Fibroblast of lung (primary cell): ENCODE data around the gene HGS. TPM values are rescaled to one million over a fixed set of nuclear protein-coding genes. Genes with fewer than 3 reads are reported as not detected.

Experiments used
- polyA plus RNA-seq, 2 donors: library from polyadenylated mRNA; depleted of rRNA in 1 of 2; stranded (reverse) in 1 of 2; unstranded in 1 of 2; fragments of >200 nt; gene quantifications; 2 replicates each; pipeline ENCODE4 v1.2.1, GENCODE V29; 2011 to 2012; ENCODE audit warnings: missing spikeins in 1 of 2
- total RNA-seq: library from RNA; depleted of rRNA; stranded (reverse); fragments of >200 nt; gene quantifications from 2 replicates; pipeline ENCODE4 v1.2.1, GENCODE V29; 2014

The HGS gene
- total and polyA plus RNA-seq, 2 donors (not counting 1 experiment from before 2014, with no cell fraction given): 43.1 to 65.7 TPM

Other genes starting within 250 kb of the HGS start
- 5,538 and 6,636 TPM in 2 replicates for gene ACTG1, start 171.2 kb upstream of the HGS start, total RNA-seq
- gene ACTG1, start 171.2 kb upstream of the HGS start, polyA plus RNA-seq: 8,446 and 8,888 TPM in 2 replicates
- gene FSCN2, start 155.6 kb upstream of the HGS start, total RNA-seq: 1.5 and 2.0 TPM in 2 replicates
- 0.07 and 0.35 TPM in 2 replicates for gene FSCN2, start 155.6 kb upstream of the HGS start, polyA plus RNA-seq
- gene FAAP100, start 131.7 kb upstream of the HGS start, total RNA-seq: 10.4 and 12.6 TPM in 2 replicates
- 6.7 and 8.1 TPM in 2 replicates for gene FAAP100, start 131.7 kb upstream of the HGS start, polyA plus RNA-seq
- gene NPLOC4, start 46.9 kb upstream of the HGS start, total RNA-seq: 49.8 and 51.0 TPM in 2 replicates
- 62.5 and 82.8 TPM in 2 replicates for gene NPLOC4, start 46.9 kb upstream of the HGS start, polyA plus RNA-seq
- gene TSPAN10, start 46.8 kb upstream of the HGS start, total RNA-seq: 1.0 and 3.0 TPM in 2 replicates
- gene TSPAN10, start 46.8 kb upstream of the HGS start, polyA plus RNA-seq: 0.94 and 1.3 TPM in 2 replicates
- 0.17 TPM in 1 of 2 replicates, not detected in the other for gene PDE6G, start 27.5 kb upstream of the HGS start, total RNA-seq
- gene PDE6G, start 27.5 kb upstream of the HGS start, polyA plus RNA-seq: 0.64 and 0.75 TPM in 2 replicates
- 34.2 and 45.6 TPM in 2 replicates for gene OXLD1, start 17.4 kb upstream of the HGS start, total RNA-seq
- gene OXLD1, start 17.4 kb upstream of the HGS start, polyA plus RNA-seq: 8.8 and 11.6 TPM in 2 replicates
- 6.2 and 6.9 TPM in 2 replicates for gene CCDC137, start 17.3 kb upstream of the HGS start, total RNA-seq
- 9.8 and 13.3 TPM in 2 replicates for gene CCDC137, start 17.3 kb upstream of the HGS start, polyA plus RNA-seq
- gene ARL16, start 214 bp upstream of the HGS start, total RNA-seq: 22.3 and 28.1 TPM in 2 replicates
- 35.8 and 55.8 TPM in 2 replicates for gene ARL16, start 214 bp upstream of the HGS start, polyA plus RNA-seq
- gene MRPL12, start 19.4 kb downstream of the HGS start, total RNA-seq: 6.4 and 11.2 TPM in 2 replicates
- gene MRPL12, start 19.4 kb downstream of the HGS start, polyA plus RNA-seq: 46.8 and 75.2 TPM in 2 replicates
- 2.8 and 5.8 TPM in 2 replicates for gene SLC25A10, start 28.3 kb downstream of the HGS start, total RNA-seq
- gene SLC25A10, start 28.3 kb downstream of the HGS start, polyA plus RNA-seq: 3.7 and 10.1 TPM in 2 replicates
- not detected in 2 replicates for gene GCGR, start 120.1 kb downstream of the HGS start, total RNA-seq
- gene GCGR, start 120.1 kb downstream of the HGS start, polyA plus RNA-seq: not detected in 2 replicates
- 108 and 118 TPM in 2 replicates for gene MCRIP1, start 149.3 kb downstream of the HGS start, total RNA-seq
- gene MCRIP1, start 149.3 kb downstream of the HGS start, polyA plus RNA-seq: 37.5 and 37.6 TPM in 2 replicates
- under 0.01 TPM in 1 of 2 replicates, not detected in the other for gene PPP1R27, start 151.0 kb downstream of the HGS start, total RNA-seq
- gene PPP1R27, start 151.0 kb downstream of the HGS start, polyA plus RNA-seq: not detected in 2 replicates
- 633 and 1,034 TPM in 2 replicates for gene P4HB, start 176.5 kb downstream of the HGS start, total RNA-seq
- 106 and 109 TPM in 2 replicates for gene P4HB, start 176.5 kb downstream of the HGS start, polyA plus RNA-seq
- gene ARHGDIA, start 187.3 kb downstream of the HGS start, total RNA-seq: 61.6 and 95.0 TPM in 2 replicates
- gene ARHGDIA, start 187.3 kb downstream of the HGS start, polyA plus RNA-seq: 164 and 254 TPM in 2 replicates
- gene ALYREF, start 207.6 kb downstream of the HGS start, total RNA-seq: 77.3 and 82.2 TPM in 2 replicates
- 41.6 and 81.5 TPM in 2 replicates for gene ALYREF, start 207.6 kb downstream of the HGS start, polyA plus RNA-seq
- 144 and 175 TPM in 2 replicates for gene ANAPC11, start 207.7 kb downstream of the HGS start, total RNA-seq
- 223 and 269 TPM in 2 replicates for gene ANAPC11, start 207.7 kb downstream of the HGS start, polyA plus RNA-seq
- 0.51 and 0.83 TPM in 2 replicates for gene NPB, start 218.2 kb downstream of the HGS start, total RNA-seq
- 0.19 and 0.31 TPM in 2 replicates for gene NPB, start 218.2 kb downstream of the HGS start, polyA plus RNA-seq
- 31.6 and 65.6 TPM in 2 replicates for gene PCYT2, start 227.4 kb downstream of the HGS start, total RNA-seq
- gene PCYT2, start 227.4 kb downstream of the HGS start, polyA plus RNA-seq: 46.0 and 61.1 TPM in 2 replicates
- 14.9 and 18.7 TPM in 2 replicates for gene SIRT7, start 234.2 kb downstream of the HGS start, total RNA-seq
- 3.3 and 4.4 TPM in 2 replicates for gene SIRT7, start 234.2 kb downstream of the HGS start, polyA plus RNA-seq
- gene MAFG, start 243.7 kb downstream of the HGS start, total RNA-seq: 18.0 and 20.6 TPM in 2 replicates
- 11.0 and 11.3 TPM in 2 replicates for gene MAFG, start 243.7 kb downstream of the HGS start, polyA plus RNA-seq